HFFc6 (cell line): Measurements from ENCODE around the gene CHCHD6. TPM values are rescaled to one million over a fixed set of nuclear protein-coding genes. Genes with fewer than 3 reads are reported as not detected.

Experiments used
- DNase-seq: peaks from one replicate; pipeline ENCODE4 v3.0.0-alpha.2; 2018
- H3K27ac Mint-ChIP-seq: 2 replicates; pipeline ENCODE4 v1.8.0; 2020; ENCODE audit warnings: mild to moderate bottlenecking, mixed read lengths
- H3K27me3 Mint-ChIP-seq: 2 replicates; pipeline ENCODE4 v1.8.0; 2021; ENCODE audit warnings: mild to moderate bottlenecking, moderate library complexity, mixed read lengths; ENCODE audit not compliant: insufficient read depth
- H3K36me3 Mint-ChIP-seq: 2 replicates; pipeline ENCODE4 v1.8.0; 2021; ENCODE audit warnings: low read depth, mixed read lengths
- H3K4me1 Mint-ChIP-seq: 2 replicates; pipeline ENCODE4 v1.8.0; 2020; ENCODE audit warnings: low read depth, mixed read lengths
- H3K4me3 Mint-ChIP-seq: 2 replicates; pipeline ENCODE4 v1.8.0; 2020; ENCODE audit warnings: mild to moderate bottlenecking, moderate library complexity, mixed read lengths
- H3K9me3 Mint-ChIP-seq: 2 replicates; pipeline ENCODE4 v1.8.0; 2020; ENCODE audit warnings: mild to moderate bottlenecking, mixed read lengths
- CTCF ChIP-seq: fragments of 200-600 bp; sonication (generic); IDR thresholded peaks from 2 replicates; pipeline ENCODE4 v1.5.0; 2021; ENCODE audit warnings: antibody characterized with exemption, mild to moderate bottlenecking
- total RNA-seq, 6 experiments: library from RNA; stranded (reverse); fragmentation: NEBNext Ultra II Directional; extraction: Animal tissue kit (Norgen Biotek cat#: 25700); gene quantifications; 2 replicates in 1 of 6; 3 replicates in 5 of 6; pipeline ENCODE4 v1.2.3, GENCODE V29; 2021

Gene CHCHD6
- total RNA-seq, 6 experiments from 2014 or later, result 18.6 to 22.9 (median 19.9) TPM

GRCh38 chr3:126998728-126999127 lies 294.7 kb downstream of the CHCHD6 start:
- no peaks in the 10 kb centered on the region for H3K9me3 Mint-ChIP-seq
- DNase-seq, result no peak
- TF ChIP-seq CTCF, result no peak
- no peaks in the 10 kb centered on the region; the same call in 1 of the 2 replicates for H3K27me3 Mint-ChIP-seq
- H3K27ac Mint-ChIP-seq, result no peak overlapping the region
- H3K36me3 Mint-ChIP-seq, result no peaks in the 10 kb centered on the region
- peaks cover 21% of the 10 kb centered on the region for H3K4me1 Mint-ChIP-seq
- no peak overlapping the region for H3K4me3 Mint-ChIP-seq

GRCh38 chr3:126999383-126999782 lies 295.3 kb downstream of the CHCHD6 start:
- Mint-ChIP-seq H3K4me3 (no peak overlapping the region), H3K4me1 (peaks cover 21% of the 10 kb centered on the region), H3K36me3 (no peaks in the 10 kb centered on the region), H3K9me3 (no peaks in the 10 kb centered on the region), H3K27me3 (no peaks in the 10 kb centered on the region; the same call in 1 of the 2 replicates), H3K27ac (no peak overlapping the region)
- DNase-seq, result no peak
- no peak for TF ChIP-seq CTCF

GRCh38 chr3:127000119-127000518 lies 296.1 kb downstream of the CHCHD6 start:
- Mint-ChIP-seq H3K4me3 (no peak overlapping the region), H3K27me3 (no peaks in the 10 kb centered on the region; the same call in 1 of the 2 replicates), H3K4me1 (peaks cover 21% of the 10 kb centered on the region), H3K36me3 (no peaks in the 10 kb centered on the region), H3K27ac (no peak overlapping the region), H3K9me3 (no peaks in the 10 kb centered on the region)
- DNase-seq, result no peak
- no peak for TF ChIP-seq CTCF

GRCh38 chr3:127000761-127001160 lies 296.7 kb downstream of the CHCHD6 start:
- DNase-seq, result no peak
- H3K27me3 Mint-ChIP-seq, result no peaks in the 10 kb centered on the region; the same call in 1 of the 2 replicates
- peaks cover 21% of the 10 kb centered on the region for H3K4me1 Mint-ChIP-seq
- no peaks in the 10 kb centered on the region for H3K9me3 Mint-ChIP-seq
- no peaks in the 10 kb centered on the region for H3K36me3 Mint-ChIP-seq
- no peak for TF ChIP-seq CTCF
- no peak overlapping the region for H3K4me3 Mint-ChIP-seq
- no peak overlapping the region; the same call in 1 of the 2 replicates for H3K27ac Mint-ChIP-seq

- Mint-ChIP-seq H3K4me1 (peaks cover 23% of the 10 kb centered on the region), H3K9me3 (no peaks in the 10 kb centered on the region), H3K27ac (peak overlapping the region; percentile 98), H3K27me3 (peaks cover 2% of the 10 kb centered on the region; the same call in 1 of the 2 replicates), H3K4me3 (peak overlapping the region; percentile 85), H3K36me3 (no peaks in the 10 kb centered on the region)
- no peak for TF ChIP-seq CTCF
- no peak for DNase-seq
Observed at GRCh38 chr3:127001486-127002194, 297.6 kb downstream of the CHCHD6 start.
